ENCODE measurements around the gene TASOR2. TPM values are rescaled to one million over a fixed set of nuclear protein-coding genes. Genes with fewer than 3 reads are reported as not detected.
A peak's percentile ranks its signal among the peaks of the same experiment; 100 is the strongest.

The TASOR2 gene
- total RNA-seq, 1 donor from 2014 or later: 87.2 TPM

- peaks cover 2% of the 10 kb centered on the region for H3K36me3 Mint-ChIP-seq (ENCODE audit: low read depth, unreplicated experiment)
- no peaks in the 10 kb centered on the region for H3K9me3 ChIP-seq (ENCODE audit: insufficient read depth, low read depth, low read length)
- FAIRE-seq (no peak), DNase-seq (ENCODE audit: low read depth) (peak; percentile 23)
- H2AFZ ChIP-seq (ENCODE audit: low read depth, low read length): peak overlapping the region; percentile 68
- TF ChIP-seq EZH2 (IDR thresholded peaks at IDR 0.05; ENCODE audit: insufficient read depth, low read length) (no peak), CTCF (IDR thresholded peaks at IDR 0.05; ENCODE audit: insufficient read depth, low read depth, low read length) (no peak)
- H4K20me1 ChIP-seq (ENCODE audit: insufficient read depth, low read length): peaks cover 86% of the 10 kb centered on the region
- peaks cover 27% of the 10 kb centered on the region for H3K4me1 Mint-ChIP-seq (ENCODE audit: low read depth, unreplicated experiment)
- H3K36me3 ChIP-seq (ENCODE audit: insufficient read depth, low read length): no peaks in the 10 kb centered on the region
- H3K4me3 ChIP-seq (ENCODE audit: insufficient read depth, low read depth, low read length): peak overlapping the region; percentile 68
- H3K4me3 Mint-ChIP-seq (ENCODE audit: unreplicated experiment): peak overlapping the region; percentile 81
- peak overlapping the region; percentile 94 for H3K4me2 ChIP-seq (ENCODE audit: low read length)
- peaks cover 11% of the 10 kb centered on the region for H3K4me1 ChIP-seq (ENCODE audit: insufficient read depth, low read length)
- peaks cover 100% of the 10 kb centered on the region for H3K79me2 ChIP-seq (ENCODE audit: insufficient read depth, low read length)
- peak overlapping the region; percentile 74 for H3K9ac ChIP-seq (ENCODE audit: low read length)
- no peaks in the 10 kb centered on the region for H3K27me3 ChIP-seq (ENCODE audit: insufficient read depth, low read length)
- H3K27ac Mint-ChIP-seq (ENCODE audit: unreplicated experiment): peak overlapping the region; percentile 84
- no peaks in the 10 kb centered on the region for H3K27me3 Mint-ChIP-seq (ENCODE audit: low read depth, unreplicated experiment)
- no peak overlapping the region for H3K27ac ChIP-seq (ENCODE audit: low read depth, low read length)
- H3K9me3 Mint-ChIP-seq (ENCODE audit: unreplicated experiment): no peaks in the 10 kb centered on the region
These were observed 8.1 kb downstream of the TASOR2 start for GRCh38 chr10:5692461-5693358.

GRCh38 chr10:5694573-5694972, 9.9 kb downstream of the TASOR2 start:
- Mint-ChIP-seq H3K4me3 (ENCODE audit: unreplicated experiment) (no peak overlapping the region), H3K4me1 (ENCODE audit: low read depth, unreplicated experiment) (peaks cover 29% of the 10 kb centered on the region), H3K36me3 (ENCODE audit: low read depth, unreplicated experiment) (no peaks in the 10 kb centered on the region), H3K27me3 (ENCODE audit: low read depth, unreplicated experiment) (no peaks in the 10 kb centered on the region), H3K9me3 (ENCODE audit: unreplicated experiment) (no peaks in the 10 kb centered on the region), H3K27ac (ENCODE audit: unreplicated experiment) (no peak overlapping the region)
- Histone ChIP-seq H3K27me3 (ENCODE audit: insufficient read depth, low read length) (no peaks in the 10 kb centered on the region), H2AFZ (ENCODE audit: low read depth, low read length) (no peak overlapping the region), H3K9ac (ENCODE audit: low read length) (no peak overlapping the region), H3K79me2 (ENCODE audit: insufficient read depth, low read length) (peaks cover 100% of the 10 kb centered on the region), H3K4me1 (ENCODE audit: insufficient read depth, low read length) (peaks cover 11% of the 10 kb centered on the region), H3K9me3 (ENCODE audit: insufficient read depth, low read depth, low read length) (no peaks in the 10 kb centered on the region), H3K4me2 (ENCODE audit: low read length) (no peak overlapping the region), H4K20me1 (ENCODE audit: insufficient read depth, low read length) (peaks cover 88% of the 10 kb centered on the region), H3K36me3 (ENCODE audit: insufficient read depth, low read length) (no peaks in the 10 kb centered on the region), H3K4me3 (ENCODE audit: insufficient read depth, low read depth, low read length) (no peak overlapping the region), H3K27ac (ENCODE audit: low read depth, low read length) (no peak overlapping the region)
- FAIRE-seq (no peak), DNase-seq (ENCODE audit: low read depth) (no peak)
- TF ChIP-seq CTCF (IDR thresholded peaks at IDR 0.05; ENCODE audit: insufficient read depth, low read depth, low read length) (no peak), EZH2 (IDR thresholded peaks at IDR 0.05; ENCODE audit: insufficient read depth, low read length) (no peak)

GRCh38 chr10:5697342-5697741, 12.7 kb downstream of the TASOR2 start:
- no peak overlapping the region for H3K4me3 Mint-ChIP-seq (ENCODE audit: unreplicated experiment)
- no peak for DNase-seq (ENCODE audit: low read depth)
- Histone ChIP-seq H3K79me2 (ENCODE audit: insufficient read depth, low read length) (peaks cover 100% of the 10 kb centered on the region), H3K36me3 (ENCODE audit: insufficient read depth, low read length) (no peaks in the 10 kb centered on the region), H3K9me3 (ENCODE audit: insufficient read depth, low read depth, low read length) (no peaks in the 10 kb centered on the region), H3K4me2 (ENCODE audit: low read length) (no peak overlapping the region), H3K4me1 (ENCODE audit: insufficient read depth, low read length) (peaks cover 8% of the 10 kb centered on the region), H4K20me1 (ENCODE audit: insufficient read depth, low read length) (peaks cover 96% of the 10 kb centered on the region), H2AFZ (ENCODE audit: low read depth, low read length) (no peak overlapping the region), H3K4me3 (ENCODE audit: insufficient read depth, low read depth, low read length) (no peak overlapping the region), H3K9ac (ENCODE audit: low read length) (no peak overlapping the region), H3K27me3 (ENCODE audit: insufficient read depth, low read length) (no peaks in the 10 kb centered on the region), H3K27ac (ENCODE audit: low read depth, low read length) (no peak overlapping the region)
- no peaks in the 10 kb centered on the region for H3K36me3 Mint-ChIP-seq (ENCODE audit: low read depth, unreplicated experiment)
- no peaks in the 10 kb centered on the region for H3K9me3 Mint-ChIP-seq (ENCODE audit: unreplicated experiment)
- no peak for FAIRE-seq
- peaks cover 20% of the 10 kb centered on the region for H3K4me1 Mint-ChIP-seq (ENCODE audit: low read depth, unreplicated experiment)
- no peak overlapping the region for H3K27ac Mint-ChIP-seq (ENCODE audit: unreplicated experiment)
- H3K27me3 Mint-ChIP-seq (ENCODE audit: low read depth, unreplicated experiment): no peaks in the 10 kb centered on the region
- no peak for TF ChIP-seq CTCF (IDR thresholded peaks at IDR 0.05; ENCODE audit: insufficient read depth, low read depth, low read length)
- no peak for TF ChIP-seq EZH2 (IDR thresholded peaks at IDR 0.05; ENCODE audit: insufficient read depth, low read length)

All from astrocyte (in vitro differentiated cells and primary cell).